Stimulated activated CD4-positive, alpha-beta T cell treated with anti-CD3 and anti-CD28 coated beads, TNF-alpha, amount 100 ng/mL, for 48 hours (primary cell): ENCODE data around the gene ARPC5L.

ENCODE experiments used
- DNase-seq, 3 donors: peaks; one replicate each; pipeline ENCODE4 v3.0.0-alpha.2; 2020; ENCODE audit warnings: low read depth in 3 of 3

Gene ARPC5L

GRCh38 chr9:124868511-124869465 lies 6.9 kb downstream of the ARPC5L start:
- peak; percentile 87 to 93 (median 88) for DNase-seq

DNA sequence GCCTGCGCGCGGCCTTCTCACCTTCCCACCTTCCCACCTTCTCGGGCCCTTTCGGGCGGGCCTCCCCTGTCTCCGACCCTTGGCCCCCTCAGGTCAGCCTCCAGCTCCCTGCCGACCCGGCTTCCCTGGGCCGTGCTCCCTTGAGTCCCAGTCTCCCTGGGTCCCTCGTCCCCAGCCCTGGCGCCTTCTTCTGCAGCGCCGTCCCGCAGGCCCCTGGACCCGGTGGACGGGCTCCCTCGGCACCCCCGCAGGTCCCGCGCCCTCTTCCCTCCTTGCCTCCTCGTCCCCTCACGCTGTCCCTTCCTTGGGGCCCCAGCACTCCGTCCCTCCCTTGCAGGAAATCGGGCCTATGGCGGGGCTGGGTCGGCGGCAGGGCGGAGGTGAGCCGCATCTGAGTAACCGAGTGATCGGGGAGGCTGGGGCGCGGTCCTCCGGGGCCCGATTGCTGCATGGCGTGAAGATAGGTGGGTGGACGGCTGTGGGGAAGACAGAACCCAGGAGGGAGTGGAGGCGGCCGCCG lies 7.6 kb downstream of the ARPC5L start:
- DNase-seq = no peak

GRCh38 chr9:124869986-124870560 lies 8.1 kb downstream of the ARPC5L start:
- peak; percentile 79 to 88 (median 84) for DNase-seq

- DNase-seq = no peak
Measured at GRCh38 chr9:124870723-124871122, 8.8 kb downstream of the ARPC5L start.

- no peak for DNase-seq
Measured at GRCh38 chr9:124871156-124871561, 9.2 kb downstream of the ARPC5L start.

DNA sequence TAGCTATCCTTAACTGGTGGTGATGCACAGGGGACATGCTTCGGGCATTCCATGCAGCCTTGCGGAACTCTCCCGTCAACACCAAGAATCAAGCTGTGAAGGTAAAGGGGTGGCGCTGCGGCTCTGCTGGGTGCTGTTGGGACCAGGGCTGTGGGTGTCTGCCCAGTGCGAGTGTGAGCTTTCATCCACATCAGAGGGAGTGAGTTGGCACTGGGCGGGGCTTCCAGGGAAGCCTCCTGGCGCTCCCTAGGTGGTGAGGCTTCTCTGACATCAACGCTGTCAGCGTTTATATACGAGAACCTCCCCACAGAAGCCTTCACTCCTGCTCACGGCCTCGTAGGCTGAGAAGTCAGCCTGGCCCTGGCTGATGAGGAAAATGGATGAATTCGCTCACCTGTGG lies 11.7 kb downstream of the ARPC5L start:
- DNase-seq = no peak

DNA sequence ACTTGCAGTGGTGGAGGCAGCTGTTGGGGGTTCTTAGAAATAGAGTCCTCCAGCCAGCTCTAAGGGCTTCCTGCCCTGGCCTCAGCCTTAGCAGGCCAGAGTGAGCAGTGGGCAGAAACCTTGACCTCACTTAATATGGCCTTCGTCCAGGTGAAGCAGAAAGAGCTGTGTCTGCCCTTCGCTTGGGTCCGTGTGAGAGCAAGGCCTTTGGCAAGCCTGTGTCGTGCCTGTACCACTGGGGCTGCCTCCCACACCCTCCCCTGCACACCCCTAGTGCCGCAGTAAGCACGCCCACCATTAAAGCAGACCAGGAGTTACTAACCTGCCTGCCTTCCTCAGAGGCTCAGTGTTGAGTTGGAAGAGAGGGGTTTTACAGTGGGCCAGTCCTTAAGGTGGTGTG lies 13.6 kb downstream of the ARPC5L start:
- DNase-seq = no peak

GRCh38 chr9:124877021-124877782 lies 15.3 kb downstream of the ARPC5L start:
- DNase-seq = no peak

- DNase-seq = no peak
Measured at GRCh38 chr9:124878021-124878420, 16.1 kb downstream of the ARPC5L start.

- DNase-seq = no peak
Measured at GRCh38 chr9:124878518-124878917, 16.6 kb downstream of the ARPC5L start.

DNA sequence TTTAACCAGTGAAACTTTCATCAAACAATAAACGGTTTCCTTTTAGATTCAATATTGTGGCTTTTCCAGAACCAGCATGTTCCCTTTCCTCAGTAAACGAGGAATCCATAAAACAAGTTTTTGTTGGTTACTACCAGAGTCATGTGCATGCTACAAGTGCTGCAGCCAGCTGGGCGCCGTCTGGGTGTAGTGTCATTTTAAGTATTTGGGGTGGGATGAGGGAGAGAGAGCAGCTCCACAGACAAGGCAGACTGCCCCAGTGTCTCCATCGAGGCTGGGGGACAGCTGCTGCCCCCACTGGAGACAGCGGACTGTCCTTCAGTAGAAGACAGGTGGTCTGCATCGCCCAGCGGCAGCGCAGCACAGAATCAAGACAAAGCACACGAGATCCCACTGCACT lies 17.3 kb downstream of the ARPC5L start:
- no peak for DNase-seq

GRCh38 chr9:124880501-124880900 lies 18.6 kb downstream of the ARPC5L start:
- no peak for DNase-seq

DNA sequence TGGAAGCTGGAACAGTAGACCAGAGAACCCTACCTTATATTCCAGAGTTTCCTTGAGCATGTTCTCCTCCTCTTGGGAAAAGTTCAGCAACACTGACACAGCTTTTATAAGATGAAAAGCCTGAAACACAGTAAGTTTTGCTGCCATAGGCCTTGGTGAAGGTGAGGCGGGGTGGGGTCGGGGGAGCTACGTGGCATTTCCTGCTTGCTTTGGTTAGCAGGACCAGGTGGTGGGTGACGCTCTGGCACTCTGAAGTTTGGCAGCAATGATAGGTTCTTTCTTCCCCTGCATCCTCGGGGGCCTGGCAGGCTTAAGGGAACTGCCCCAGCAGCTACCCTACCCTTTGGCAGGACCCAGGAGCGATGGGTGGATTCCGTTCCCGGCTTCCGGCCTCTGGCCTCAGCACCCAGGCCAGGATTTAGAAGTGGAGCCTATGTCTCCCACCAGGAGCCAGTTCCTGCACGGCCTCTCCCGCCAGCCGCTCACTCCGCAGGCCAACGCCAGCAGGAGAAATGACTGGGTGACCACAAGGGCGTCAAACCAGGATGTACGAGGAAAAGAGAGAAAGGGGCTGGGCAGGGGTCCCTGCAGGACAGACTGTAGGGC lies 19.3 kb downstream of the ARPC5L start:
- DNase-seq = no peak

- no peak for DNase-seq
Measured at GRCh38 chr9:124882231-124882630, 20.3 kb downstream of the ARPC5L start.

DNA sequence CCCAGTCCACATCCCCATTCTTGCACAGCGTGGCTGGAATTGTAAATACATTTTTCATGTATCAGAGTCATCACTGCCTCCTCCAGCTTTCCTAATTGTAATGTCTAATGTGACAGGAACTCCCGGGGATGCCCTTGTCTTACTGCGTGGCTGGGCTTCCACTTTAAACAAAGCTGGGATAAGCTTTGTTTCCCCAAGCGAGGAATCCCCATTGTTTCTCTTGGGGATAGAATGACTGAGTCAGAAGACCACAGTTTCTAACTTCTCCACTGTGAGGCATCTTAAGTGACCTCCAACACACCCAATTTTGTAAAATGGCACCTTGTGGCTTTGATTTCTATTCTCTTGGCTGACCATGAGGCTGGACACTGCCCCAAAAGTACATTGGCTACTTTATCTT lies 22.4 kb downstream of the ARPC5L start:
- DNase-seq = no peak

- no peak for DNase-seq
Measured at GRCh38 chr9:124885551-124885950, 23.6 kb downstream of the ARPC5L start.

DNA sequence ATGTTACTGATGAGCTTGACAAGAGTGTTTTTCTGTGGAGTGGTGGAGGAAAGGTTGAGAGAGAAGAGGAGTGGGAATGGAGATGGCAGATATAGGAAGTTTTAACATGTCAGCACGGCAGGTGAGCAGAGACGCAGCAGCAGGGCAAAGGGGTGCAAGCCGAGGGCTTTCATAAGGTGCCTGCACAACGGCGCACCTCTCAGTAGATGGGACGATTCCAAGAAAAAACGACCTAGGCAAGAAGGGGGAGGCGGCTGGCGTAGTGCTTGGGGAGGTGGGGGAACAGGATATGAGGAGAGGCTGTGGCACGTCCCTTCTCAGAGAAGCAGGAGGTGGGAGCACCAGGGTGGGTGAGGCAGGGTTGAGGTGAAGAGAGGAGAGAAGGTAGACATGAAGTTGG lies 24.5 kb downstream of the ARPC5L start:
- DNase-seq = no peak

GRCh38 chr9:124886866-124887492 lies 25.0 kb downstream of the ARPC5L start:
- DNase-seq = no peak

DNA sequence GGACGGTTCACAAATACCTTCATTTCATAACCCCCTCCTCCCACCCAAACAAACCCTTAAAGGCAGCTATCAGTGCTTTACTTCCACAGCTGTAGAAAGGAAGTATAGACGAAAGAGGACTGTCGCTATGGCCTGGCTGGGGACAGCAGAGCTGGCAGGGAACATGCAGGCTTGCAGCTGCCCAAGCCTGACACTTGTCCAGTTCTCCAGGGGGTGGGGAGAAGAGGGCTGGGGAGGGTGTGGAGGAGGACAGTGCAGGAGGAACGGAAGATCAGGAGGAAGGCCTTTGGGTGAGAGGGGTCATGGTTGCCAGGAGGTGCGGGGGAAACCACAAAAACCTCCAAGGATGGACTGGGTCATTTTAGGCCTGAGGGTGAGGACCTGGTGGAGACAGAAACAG lies 25.9 kb downstream of the ARPC5L start:
- DNase-seq = no peak

DNA sequence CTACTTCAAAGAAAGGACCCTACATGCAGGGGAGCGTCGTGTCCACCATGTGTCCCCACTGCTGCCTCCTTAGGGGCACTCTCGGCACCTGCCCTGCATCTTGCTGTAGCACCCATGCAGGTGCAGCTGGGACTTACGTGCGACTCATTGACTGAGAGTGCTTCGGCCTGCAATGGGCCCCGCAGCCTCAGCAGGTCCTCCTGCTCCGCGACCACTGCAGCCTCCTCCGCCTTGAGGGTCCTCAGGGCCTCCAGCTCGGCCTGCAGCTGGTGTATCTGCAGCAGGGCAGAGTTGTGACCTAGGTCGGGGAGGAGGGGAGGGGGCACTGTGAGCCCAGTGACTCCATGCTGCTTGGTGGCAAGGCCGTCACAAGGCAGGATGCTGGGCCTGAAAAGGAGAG lies 27.1 kb downstream of the ARPC5L start:
- no peak for DNase-seq

DNA sequence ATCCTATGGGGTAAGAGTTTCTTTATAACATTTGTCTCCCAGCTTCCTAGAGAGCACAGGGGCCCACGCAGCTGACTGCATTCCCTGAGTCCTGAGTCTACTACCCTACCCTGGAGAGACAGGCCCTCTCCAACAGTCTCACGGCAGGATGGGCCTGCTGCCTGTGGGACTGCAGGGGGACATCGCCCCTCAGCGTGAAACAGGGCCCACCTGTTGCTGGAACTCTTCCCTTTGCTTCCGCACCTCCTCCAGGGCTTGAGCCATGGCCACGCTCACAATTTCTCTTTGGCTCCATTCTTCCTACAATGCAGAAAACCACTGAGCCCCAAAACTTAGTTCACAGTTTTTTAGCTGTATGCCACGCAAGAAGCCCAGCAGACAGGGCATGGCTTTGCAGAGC lies 28.2 kb downstream of the ARPC5L start:
- no peak for DNase-seq
